HG02852 (cell line): ENCODE data around the gene HAT1.
A peak's percentile ranks its signal among the peaks of the same experiment; 100 is the strongest.
"Not testable (repeated sequence)": the region's sequence is repeated elsewhere in the genome, so short reads cannot be mapped to it uniquely, and the experiment has no call there.

ENCODE experiments used
- ATAC-seq: cut with Tn5 transposase; IDR thresholded peaks from one replicate; pipeline ENCODE4 v1.9.1; 2021; ENCODE audit warnings: mild to moderate bottlenecking, moderate library complexity; ENCODE audit not compliant: unreplicated experiment

HAT1 gene, protein sequence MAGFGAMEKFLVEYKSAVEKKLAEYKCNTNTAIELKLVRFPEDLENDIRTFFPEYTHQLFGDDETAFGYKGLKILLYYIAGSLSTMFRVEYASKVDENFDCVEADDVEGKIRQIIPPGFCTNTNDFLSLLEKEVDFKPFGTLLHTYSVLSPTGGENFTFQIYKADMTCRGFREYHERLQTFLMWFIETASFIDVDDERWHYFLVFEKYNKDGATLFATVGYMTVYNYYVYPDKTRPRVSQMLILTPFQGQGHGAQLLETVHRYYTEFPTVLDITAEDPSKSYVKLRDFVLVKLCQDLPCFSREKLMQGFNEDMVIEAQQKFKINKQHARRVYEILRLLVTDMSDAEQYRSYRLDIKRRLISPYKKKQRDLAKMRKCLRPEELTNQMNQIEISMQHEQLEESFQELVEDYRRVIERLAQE

DNA sequence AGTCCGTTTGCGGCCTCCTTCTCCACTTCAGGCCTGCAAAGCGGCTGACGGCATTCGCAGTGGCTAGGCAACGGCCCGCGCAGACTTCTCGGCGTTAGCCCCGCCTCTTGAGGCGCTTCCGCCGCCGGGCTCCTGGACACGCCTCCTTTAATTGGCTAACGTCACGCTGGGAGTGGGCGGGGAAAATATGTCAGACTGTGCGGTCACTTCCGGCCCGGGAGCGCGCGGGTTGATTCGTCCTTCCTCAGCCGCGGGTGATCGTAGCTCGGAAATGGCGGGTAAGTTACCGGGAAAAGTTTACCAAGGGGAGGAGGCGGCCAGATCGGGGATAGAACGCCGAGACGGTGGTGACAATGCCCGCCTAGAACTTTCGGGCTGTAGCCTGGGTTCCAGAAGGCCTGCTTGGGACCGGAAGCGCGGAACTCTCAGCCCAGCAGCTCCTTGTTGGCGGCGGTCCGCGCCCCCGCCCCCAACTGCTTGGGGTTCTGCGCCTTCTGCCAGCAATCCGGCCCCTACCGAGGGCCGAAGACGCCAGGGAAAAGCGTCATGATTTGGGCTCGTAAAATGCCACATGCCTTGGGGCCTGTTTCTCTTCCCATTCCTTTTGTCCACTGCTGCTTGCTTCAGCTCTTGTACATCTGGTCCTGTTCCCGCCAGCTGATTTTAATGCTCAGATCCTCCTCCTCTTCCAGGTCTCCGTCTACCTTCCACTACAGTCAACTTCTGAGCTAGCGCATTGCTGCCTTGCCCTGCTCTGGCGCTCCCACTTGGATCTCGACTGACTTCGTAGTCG, at the start of gene HAT1:
Gene HAT1, plus strand, starts transcription at position 232 of the 793 bp plus-strand sequence. Its CDS starts 40 bp downstream, at position 272.
- ATAC-seq, result peak; percentile 97

DNA sequence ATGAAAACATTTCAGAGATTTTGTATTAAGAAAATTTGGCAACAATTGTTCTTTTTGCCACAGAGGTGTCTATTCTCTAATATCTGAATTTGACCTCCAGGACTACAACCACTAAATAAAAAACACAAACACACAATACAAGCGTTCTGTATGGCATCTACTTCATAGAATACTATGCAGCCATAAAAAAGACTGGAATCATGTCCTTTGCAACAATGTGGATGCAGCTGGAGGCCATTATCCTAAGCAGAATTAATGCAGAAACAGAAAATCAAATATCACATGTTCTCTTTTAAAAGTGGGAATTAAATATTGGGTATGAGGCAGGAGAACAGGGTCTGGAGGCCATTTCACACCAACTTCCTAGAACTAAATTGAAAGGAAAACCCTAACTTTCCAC, 47.7 kb upstream of the HAT1 start:
- ATAC-seq, result no peak

DNA sequence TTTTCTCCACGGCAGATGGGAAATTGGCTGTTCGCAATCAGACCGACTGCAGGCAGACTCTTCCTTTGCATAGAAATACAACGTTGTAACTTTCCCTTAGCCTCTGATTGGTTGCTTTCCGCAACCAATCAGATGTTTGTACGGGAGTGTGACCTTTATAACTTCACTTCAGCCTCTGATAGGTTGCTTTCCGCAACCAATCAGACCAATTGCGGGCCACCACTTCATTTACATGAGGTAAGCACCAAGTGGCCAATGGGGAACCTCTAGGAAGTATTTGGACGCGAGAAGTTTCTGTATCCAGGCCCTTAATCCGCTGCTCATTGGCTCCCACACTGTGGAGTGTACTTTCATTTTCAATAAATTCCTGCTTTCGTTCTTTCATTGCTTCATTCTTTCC, 47.3 kb upstream of the HAT1 start:
- ATAC-seq, result no peak

DNA sequence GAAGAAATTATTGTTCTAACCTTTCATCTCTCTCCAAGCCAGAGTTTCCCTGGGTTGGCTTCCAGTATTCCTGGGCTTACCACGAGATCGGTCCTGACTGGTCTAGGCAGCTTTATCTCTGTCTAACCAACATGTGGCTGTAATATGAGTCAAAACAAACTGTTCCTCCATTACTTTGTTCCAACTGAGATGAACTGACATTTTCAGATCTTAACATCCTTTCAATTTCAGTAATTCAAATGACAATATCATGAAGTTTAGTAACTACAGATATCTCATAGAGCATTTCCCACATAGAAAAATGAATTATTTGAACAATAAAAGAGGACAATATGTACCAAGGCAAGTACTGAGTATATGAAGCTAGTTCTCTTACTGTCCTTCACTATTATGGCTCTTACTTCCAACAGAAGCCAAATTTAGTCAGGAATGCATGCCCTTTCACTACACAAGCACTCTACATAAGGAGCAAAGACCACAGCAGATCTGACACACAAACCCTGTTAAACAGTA, 43.7 kb upstream of the HAT1 start:
- ATAC-seq, result no peak

DNA sequence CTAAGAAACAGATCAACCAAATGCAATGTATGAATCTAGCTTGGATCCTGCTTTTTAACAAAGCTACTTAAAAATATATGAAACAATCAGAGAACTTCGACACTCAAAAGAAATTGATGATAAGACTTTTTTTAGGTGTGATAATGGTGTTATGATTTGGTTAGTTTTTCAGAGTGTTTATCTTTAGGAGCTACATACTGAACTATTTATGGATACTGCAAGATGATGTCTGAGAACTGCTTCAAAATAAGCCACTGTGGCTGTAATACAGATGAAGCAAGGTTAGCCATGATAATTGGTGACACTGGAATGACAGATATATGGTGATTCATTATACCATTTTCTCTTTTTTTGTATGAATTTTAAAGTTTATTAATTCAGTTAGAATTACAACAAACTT, 42.4 kb upstream of the HAT1 start:
- ATAC-seq, result no peak

DNA sequence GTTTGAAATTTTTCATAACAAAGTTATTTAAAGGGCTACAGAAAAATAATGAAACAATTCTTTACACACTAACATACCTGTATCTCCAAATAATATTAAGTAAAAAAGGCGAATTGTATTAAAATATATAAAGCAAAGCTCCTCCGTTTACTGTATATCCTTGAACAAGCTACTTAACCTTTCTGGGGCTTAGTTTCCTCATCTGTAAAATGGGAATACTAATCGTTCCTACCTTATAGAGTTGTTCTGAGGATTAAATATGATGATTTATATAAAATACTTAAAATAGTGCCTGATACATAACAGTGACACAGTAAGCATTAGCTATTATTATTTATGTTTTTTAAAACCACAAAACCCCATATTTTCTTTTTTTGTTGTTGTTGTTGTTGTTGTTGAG, 41.5 kb upstream of the HAT1 start:
- ATAC-seq, result no peak

DNA sequence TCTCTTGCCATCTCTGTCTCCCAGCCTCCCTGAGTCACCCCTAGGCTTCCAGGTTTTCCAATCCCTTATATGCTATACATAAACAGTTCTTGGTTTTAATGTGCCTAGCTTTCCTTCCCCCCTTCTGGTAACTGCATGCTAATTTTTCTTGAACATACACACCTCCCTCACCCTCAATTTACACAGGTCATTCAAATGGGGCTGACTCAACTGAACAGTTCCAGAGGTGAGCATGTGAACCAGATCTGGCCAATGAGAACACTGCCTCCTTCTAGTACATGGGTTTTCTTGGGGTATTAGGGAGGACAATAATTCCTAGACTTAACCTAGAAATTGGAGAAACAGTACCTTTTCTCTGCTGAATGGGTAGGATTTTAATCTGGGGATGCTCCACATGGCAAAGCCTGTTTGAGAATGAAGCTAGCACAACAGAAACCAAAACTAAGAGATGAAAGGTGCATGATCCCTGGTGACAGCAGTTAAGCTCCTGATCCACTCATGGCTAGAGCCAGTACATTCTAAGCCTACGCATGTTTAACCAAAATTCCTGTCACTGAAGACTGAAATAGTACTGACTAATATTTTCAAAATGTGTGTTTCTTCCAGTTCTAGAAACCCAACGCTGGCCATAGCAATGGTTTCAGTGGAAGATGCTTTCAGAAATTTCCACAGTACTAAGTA, 40.0 kb upstream of the HAT1 start:
- ATAC-seq, result peak; percentile 70

DNA sequence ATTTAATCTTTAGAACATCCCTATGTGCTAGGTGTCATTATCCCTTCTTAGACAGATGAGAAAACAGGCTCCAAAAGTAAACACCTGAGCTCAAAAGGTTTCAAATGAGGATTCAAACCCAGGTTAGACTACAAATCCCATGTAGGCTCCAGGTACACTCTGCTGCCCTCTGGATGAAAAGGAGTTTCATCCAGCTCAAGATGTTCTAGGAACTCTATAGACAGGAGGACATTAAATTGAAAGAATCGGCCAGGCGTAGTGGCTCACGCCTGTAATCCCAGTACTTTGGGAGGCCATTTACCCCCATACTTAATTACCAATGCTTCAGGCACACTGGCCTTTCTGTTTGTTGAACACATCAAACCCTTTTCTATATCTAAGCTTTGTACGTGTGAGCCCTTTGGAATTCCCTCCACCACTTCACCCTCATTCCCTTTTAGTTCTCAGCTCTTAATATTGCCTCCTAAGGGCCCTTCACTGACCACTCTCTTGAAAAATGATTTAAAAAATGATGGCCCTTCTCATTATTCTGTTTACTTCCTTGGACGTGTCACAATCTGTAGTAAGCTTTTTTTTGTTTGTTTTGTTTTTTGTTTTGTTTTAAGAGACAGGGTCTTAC, 38.9 kb upstream of the HAT1 start:
- ATAC-seq, result no peak

DNA sequence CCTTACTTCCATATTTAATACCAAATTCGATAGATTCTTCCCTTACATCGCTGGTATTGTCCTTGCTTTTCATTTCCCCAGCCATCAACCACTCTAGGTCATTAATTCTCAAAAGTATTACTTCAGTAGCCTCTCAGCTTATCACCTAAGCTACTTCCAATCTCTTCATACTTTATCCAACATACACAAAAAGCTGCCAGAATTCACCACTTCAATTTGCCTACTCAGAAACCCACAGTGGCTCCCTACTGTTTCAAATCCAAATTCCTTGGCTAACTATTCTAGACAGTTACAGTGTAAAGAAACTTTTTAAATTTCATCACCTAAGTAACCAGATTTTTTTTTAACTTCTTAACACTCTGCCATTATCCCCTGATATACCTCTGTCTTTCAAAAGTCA, 32.9 kb upstream of the HAT1 start:
- ATAC-seq, result no peak

DNA sequence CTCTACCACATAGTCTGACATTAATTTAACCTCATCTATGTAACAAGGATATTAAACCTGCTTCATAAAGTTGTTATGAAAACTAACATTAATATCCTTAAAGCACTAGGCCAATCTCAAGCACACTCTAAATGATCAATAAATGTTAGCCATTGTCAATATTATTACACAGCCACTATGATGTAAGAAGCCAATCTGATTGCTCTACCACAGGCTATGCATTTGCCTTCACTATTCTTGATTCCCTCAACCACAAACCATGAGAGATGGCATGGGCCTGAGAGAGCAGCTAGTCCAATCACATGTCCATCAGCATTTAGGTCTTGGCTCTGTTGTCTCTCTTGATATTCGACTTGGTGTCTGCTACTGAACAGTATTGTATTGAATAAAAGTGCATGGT, 32.5 kb upstream of the HAT1 start:
- no peak for ATAC-seq

DNA sequence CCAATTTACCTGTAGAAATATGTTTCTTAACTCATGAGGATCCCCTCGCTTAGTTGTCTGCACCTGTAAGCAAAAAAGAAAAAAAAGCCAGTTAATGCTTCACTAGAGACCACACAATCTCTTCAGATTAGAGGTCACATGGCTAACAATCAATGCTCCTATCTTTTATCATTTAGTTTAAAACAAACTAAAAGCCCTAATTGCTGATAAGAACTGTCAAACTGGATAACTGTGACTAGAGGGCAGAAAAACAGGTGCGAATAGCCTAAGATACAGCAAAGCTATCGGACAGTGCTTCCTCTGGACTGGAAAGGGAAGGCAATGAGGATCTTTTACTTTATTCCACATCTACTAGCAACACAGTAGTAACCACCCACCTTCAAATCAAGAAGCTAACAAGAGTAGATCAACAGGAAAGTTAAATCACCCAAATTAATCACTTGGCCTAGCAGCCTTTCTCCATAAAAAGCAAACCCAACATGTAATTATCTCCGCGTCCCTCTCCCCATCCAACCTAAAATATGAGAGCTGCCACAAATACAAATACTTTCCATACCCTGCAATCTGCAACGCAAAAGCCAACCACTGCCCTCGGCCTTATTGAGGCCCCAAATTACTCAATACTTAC, 29.0 kb upstream of the HAT1 start:
- ATAC-seq, result peak; percentile 15

DNA sequence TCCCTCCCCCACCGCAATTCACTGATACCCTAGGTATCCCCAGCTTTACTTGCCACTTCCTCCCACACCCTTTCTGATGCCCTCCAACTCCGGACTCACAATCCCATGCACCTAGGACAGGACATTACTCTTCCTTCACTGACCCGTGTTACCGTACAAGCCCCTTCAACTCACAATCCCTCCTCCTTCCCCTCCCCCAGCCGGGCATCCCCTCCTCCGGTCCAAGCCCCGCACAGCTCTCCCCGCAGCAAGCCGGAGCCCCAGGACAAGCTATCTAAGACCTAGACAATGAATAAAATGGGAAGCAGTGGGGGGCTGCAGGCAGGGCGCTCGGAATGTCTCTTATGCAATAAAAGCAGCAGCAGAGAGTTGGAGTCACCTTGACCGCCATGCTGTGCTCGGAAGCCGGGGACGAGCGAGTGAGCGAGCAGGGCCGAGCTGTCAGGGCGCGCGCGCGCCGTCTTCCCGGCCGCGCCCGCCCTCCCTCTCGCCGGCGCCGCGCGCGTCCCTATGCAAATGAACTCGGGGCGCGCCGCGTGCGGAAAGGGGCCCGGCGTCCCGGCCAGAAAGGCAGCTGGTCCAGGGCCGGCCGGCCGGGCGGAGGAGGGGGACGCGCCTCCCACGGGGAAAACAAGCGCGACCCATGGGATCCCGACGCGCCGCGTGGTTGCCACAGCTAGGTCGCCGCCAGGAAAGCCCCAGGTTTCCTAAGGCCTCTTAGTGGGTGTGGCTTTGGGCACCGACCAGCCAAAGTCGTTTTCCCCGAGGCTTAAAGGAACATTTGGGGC, 28.2 kb upstream of the HAT1 start, which contains the start of gene SLC25A12:
Gene SLC25A12, minus strand, starts transcription at position 421 of the 788 bp plus-strand sequence. Its CDS starts 30 bp downstream, at position 391.
- ATAC-seq, result peak; percentile 97

DNA sequence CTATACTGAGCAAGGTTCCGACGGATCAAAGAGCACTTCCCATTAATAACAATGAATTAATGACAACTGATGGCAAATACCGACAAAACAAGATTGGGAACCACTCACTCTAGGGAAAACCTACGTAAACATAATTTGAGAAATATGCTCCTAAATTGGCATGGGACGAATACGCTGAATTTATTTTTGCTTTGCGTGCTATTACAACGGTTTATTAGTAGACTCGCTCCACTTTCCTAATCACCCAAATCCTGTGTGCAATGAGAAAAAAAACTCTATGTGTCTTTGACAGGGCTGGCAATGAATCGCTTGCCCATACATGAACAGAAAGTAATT, 27.7 kb upstream of the HAT1 start:
- ATAC-seq, result no peak

DNA sequence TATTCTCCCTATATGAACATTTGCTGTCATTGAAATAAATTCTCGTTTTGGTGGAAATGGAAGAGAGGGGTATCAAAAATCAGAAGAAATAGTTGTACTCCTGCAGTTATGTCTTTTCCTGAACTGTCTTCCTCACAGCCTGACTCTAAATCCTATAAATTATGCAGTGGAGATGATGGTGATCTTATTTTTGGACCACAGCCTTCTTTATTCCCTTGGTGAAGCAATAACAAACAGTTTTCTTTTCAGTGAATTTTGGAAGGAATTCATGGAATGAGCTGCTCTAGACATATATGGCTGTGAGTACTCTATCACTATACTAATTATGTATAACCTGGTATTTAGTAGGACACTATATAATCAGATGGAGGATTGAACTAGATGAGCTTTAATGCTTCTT, 26.5 kb upstream of the HAT1 start:
- no peak for ATAC-seq

DNA sequence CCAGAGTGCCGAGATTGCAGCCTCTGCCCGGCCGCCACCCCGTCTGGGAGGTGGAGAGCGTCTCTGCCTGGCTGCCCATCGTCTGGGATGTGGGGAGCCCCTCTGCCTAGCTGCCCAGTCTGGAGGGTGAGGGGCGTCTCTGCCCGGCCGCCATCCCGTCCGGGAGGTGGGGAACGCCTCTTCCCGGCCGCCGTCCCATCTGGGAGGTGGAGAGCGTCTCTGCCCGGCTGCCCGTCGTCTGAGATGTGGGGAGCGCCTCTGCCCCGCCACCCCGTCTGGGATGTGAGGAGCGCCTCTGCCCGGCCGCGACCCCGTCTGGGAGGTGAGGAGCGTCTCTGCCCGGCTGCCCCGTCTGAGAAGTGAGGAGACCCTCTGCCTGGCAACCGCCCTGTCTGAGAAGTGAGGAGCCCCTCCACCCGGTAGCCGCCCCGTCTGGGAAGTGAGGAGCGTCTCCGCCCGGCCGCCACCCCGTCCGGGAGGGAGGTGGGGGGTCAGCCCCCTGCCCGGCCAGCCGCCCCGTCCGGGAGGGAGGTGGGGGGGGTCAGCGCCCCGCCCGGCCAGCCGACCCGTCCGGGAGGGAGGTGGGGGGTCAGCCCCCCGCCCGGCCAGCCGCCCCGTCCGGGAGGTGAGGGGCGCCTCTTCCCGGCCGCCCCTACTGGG, 22.5 kb upstream of the HAT1 start:
- not testable (repeated sequence) for ATAC-seq

DNA sequence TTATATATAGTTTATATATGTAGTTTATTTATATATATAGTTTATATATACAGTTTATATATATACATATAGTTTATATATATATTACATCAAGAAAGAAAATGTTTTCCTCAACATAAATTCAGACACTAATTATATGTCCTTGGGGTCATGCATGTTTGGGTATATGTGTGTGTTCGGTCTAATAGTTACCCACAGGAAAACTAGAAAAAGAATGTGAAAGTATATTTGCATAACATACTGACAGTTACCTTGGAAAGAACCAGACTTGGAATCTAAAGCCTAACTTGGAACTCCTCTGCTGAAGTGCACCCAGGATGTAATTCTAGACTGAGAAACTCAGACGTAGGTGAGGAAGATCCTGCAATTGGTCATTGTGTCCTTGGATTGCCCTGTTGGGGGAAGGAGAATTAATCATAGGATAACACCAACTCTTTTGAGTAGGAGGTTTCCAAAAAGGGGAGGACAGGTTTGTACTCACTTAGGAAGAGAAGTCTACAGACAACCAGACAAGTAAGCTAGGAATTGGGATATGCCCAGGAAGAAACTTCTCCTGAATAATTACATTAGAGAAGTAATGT, 19.3 kb upstream of the HAT1 start:
- no peak for ATAC-seq

DNA sequence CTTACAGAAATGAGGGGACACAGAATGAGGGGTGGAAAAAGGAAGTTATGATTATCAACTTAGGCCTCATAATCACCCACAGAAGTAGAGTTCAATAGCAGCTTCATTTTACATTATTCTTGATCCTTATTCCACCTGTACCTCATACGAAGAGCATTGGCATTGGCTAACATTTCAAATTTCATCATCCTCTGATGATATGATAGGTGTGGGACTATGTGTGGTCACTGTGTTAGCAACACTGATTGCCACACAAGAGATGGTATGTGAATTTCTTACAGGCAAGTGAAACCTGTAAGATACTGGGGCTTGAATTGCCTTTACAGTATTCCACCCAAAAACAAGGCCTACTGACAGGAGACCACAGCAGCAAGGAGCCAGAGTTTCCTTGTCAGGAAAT, 14.0 kb upstream of the HAT1 start:
- ATAC-seq, result no peak

DNA sequence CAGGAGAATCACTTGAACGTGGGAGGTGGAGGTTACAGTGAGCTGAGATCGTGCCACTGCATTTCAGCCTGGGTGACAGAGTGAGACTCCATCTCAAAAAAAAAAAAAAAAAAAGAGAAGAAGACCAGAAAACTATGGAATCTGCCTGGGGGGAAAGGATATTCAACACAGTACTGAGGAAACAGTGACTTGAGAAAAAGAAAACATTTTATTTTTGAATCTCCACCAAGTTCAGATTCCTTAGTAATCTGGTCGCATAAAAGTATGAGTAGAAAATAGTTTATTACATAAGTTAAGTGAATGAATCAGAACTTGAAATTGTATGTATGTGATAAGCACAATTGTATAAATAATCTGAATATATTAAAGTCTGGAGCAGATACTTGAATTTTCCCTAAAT, 13.0 kb upstream of the HAT1 start:
- no peak for ATAC-seq

DNA sequence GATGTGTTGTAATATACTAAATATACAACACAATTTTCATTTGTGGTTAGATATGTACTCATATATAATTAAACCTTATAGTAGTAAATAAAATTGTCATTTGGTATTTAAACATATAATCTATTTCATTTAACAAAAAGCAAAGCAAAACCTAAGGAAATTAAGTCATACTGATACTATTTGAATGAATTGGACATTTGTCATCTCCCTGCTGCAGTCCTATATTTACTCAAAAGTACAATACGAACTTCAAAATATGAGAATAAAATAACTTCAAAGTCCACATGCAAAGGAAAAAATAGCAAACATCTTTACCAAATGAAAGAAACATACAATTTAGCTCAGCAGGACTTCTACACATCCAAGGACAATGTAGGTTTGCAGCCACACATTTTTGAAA, 11.8 kb upstream of the HAT1 start:
- ATAC-seq, result no peak
